BLaER1 treated with 17β-estradiol and CSF1 and Interleukin-3, amounts not matched to agents 10 nM and 100 nM (cell line): Measurements from ENCODE around the gene CATSPERE.

Experiments
- H3K27ac ChIP-seq, 11 experiments: shearing (Covaris generic); formaldehyde crosslinking; 2 replicates each; pipeline ENCODE4 v1.8.1; 2022
- H3K27me3 ChIP-seq, 11 experiments: shearing (Covaris generic); formaldehyde crosslinking; 2 replicates each; pipeline ENCODE4 v1.8.1; 2022
- H3K36me3 ChIP-seq, 11 experiments: shearing (Covaris generic); formaldehyde crosslinking; 2 replicates each; pipeline ENCODE4 v1.8.1; 2022
- H3K4me1 ChIP-seq, 10 experiments: shearing (Covaris generic); formaldehyde crosslinking; 2 replicates each; pipeline ENCODE4 v1.8.1; 2022
- H3K4me2 ChIP-seq, 11 experiments: shearing (Covaris generic); formaldehyde crosslinking; 2 replicates each; pipeline ENCODE4 v1.8.1; 2022
- H3K4me3 ChIP-seq, 10 experiments: shearing (Covaris generic); formaldehyde crosslinking; 2 replicates each; pipeline ENCODE4 v1.8.1; 2022
- H3K9ac ChIP-seq, 11 experiments: shearing (Covaris generic); formaldehyde crosslinking; 2 replicates each; pipeline ENCODE4 v1.8.1; 2022
- H3K9me3 ChIP-seq, 11 experiments: shearing (Covaris generic); formaldehyde crosslinking; replicated peaks in 1 of 11; 2 replicates each; pipeline ENCODE4 v1.8.1; 2022
- H4K20me1 ChIP-seq, 11 experiments: shearing (Covaris generic); formaldehyde crosslinking; 2 replicates each; pipeline ENCODE4 v1.8.1; 2022
- Cebpa-rat ChIP-seq, 11 experiments: shearing (Covaris generic); IDR thresholded peaks; 2 replicates each; pipeline ENCODE4 v1.8.1; 2022

Gene CATSPERE

DNA sequence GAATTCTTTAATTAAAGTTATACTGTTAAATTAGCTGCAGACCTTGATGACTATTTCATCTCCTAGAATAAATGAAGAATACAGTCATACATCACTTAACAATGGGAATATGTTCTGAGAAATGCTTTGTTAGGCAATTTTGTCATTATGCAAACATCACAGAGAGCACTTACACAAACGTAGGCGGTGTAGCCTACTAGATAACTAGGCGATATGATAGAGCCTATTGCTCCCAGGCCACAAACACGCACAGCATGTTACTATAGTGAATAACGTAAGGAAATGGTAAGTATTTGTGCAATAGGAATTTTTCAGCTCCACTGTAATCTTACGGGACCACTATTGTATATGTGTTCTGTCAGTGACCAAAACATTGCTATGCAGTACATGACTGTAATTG is 154.2 kb downstream of the CATSPERE start:
- no peaks in the 10 kb centered on the region for H4K20me1 ChIP-seq
- no peaks in the 10 kb centered on the region for H3K4me1 ChIP-seq
- no peaks in the 10 kb centered on the region for H3K36me3 ChIP-seq
- no peak for TF ChIP-seq Cebpa-rat (IDR thresholded peaks at IDR 0.05)
- H3K9ac ChIP-seq, result no peak overlapping the region
- no peak overlapping the region for H3K4me3 ChIP-seq
- H3K27ac ChIP-seq, result no peak overlapping the region
- H3K27me3 ChIP-seq, result no peaks in the 10 kb centered on the region
- no peak overlapping the region for H3K4me2 ChIP-seq
- H3K9me3 ChIP-seq, result no peaks in the 10 kb centered on the region

DNA sequence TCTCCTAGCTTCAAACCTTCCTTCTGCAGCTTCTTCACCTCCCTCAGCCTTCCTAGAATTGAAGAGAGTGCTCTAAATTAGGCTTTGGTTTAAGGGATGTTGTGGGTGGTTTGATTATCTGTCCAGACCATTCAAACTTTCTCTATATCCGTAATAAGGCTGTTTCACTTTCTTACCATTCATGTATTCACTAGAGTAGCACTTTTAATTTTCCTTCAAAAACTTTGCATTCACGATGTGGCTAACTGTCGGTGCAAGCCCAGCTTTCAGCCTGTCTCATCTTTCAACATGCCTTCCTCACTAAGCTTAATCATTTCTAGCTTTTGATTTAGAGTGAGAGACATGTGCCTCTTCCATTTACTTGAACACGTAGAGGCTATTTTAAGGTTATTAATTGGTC is 165.6 kb downstream of the CATSPERE start:
- no peak for TF ChIP-seq Cebpa-rat (IDR thresholded peaks at IDR 0.05)
- Histone ChIP-seq H3K4me2 (no peak overlapping the region), H3K36me3 (no peaks in the 10 kb centered on the region), H3K4me1 (no peaks in the 10 kb centered on the region), H3K27ac (no peak overlapping the region), H3K9me3 (peaks cover under 1 to 12% (median 4%) of the 10 kb centered on the region in 11 experiments; a peak in 16 of 22 replicates), H4K20me1 (no peaks in the 10 kb centered on the region), H3K9ac (no peak overlapping the region), H3K27me3 (no peaks in the 10 kb centered on the region), H3K4me3 (no peak overlapping the region)

DNA sequence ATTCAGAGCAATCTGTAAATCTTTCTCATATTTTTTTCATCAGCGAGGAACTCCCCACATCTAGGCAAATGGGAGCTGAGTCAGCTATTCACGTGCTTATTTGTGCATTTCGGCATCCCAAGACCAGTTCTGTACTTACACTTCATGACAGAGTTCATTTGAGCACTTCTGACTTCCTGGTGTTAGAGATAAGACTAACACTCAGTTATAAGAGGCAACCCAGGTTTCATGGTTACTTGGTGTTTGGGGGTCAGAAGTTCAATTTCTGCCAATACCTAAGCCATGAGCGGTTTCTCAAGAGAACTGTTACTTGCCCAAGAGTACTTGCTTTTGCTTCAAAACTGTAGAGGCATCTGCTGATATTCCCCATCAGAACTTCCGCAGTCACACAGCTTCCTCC is 167.7 kb downstream of the CATSPERE start:
- H3K4me1 ChIP-seq, result no peaks in the 10 kb centered on the region
- no peaks in the 10 kb centered on the region for H4K20me1 ChIP-seq
- no peak overlapping the region for H3K27ac ChIP-seq
- H3K27me3 ChIP-seq, result no peaks in the 10 kb centered on the region
- no peaks in the 10 kb centered on the region for H3K36me3 ChIP-seq
- peaks cover 7 to 24% (median 14%) of the 10 kb centered on the region in 11 experiments; a peak in 20 of 22 replicates for H3K9me3 ChIP-seq
- no peak overlapping the region for H3K4me3 ChIP-seq
- no peak overlapping the region for H3K4me2 ChIP-seq
- H3K9ac ChIP-seq, result no peak overlapping the region
- no peak for TF ChIP-seq Cebpa-rat (IDR thresholded peaks at IDR 0.05)

DNA sequence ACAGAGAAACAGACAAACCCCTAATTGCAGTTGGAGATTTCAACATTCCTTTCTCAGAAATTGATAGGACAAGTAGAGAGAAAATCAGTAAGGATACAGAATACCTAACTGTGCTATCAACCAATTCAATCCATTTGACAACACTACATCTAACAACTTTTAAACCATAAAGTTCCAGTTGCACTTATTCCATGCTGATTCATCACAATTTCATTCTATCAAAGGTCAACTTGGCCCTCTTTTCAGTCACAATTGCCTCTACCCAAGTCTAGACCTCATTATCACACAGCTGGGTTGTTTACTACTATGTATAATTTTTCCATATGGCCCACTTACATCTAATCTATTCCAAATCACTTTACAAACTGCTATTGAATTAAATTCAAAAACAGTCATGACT is 172.1 kb downstream of the CATSPERE start:
- peaks cover 7 to 24% (median 13%) of the 10 kb centered on the region in 11 experiments; a peak in 20 of 22 replicates for H3K9me3 ChIP-seq
- H3K27ac ChIP-seq, result no peak overlapping the region
- no peak overlapping the region for H3K9ac ChIP-seq
- no peaks in the 10 kb centered on the region for H3K36me3 ChIP-seq
- no peaks in the 10 kb centered on the region for H3K4me1 ChIP-seq
- H3K27me3 ChIP-seq, result no peaks in the 10 kb centered on the region
- no peak overlapping the region for H3K4me3 ChIP-seq
- no peaks in the 10 kb centered on the region for H4K20me1 ChIP-seq
- no peak overlapping the region for H3K4me2 ChIP-seq
- TF ChIP-seq Cebpa-rat (IDR thresholded peaks at IDR 0.05), result no peak

DNA sequence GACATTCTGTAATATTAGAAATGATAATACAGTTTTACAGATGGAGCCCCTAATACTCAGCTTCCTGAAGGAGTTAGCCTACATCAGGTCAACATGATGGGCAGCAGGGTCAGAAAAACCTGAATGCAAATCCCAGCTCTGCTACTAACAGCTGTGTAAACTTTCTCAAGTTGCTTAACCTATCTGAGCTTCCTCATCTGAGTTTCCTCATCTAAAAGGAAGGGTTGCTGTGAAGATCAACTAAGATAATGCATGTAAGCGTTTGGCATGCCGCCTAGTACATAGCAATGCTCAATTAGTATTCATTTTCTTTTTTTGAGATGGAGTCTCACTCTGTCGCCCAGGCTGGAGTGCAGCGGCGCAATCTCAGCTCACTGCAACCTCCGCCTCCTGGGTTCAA is 173.5 kb downstream of the CATSPERE start:
- Histone ChIP-seq H3K9me3 (peaks cover 7 to 24% (median 13%) of the 10 kb centered on the region in 11 experiments; a peak in 20 of 22 replicates), H3K4me2 (no peak overlapping the region), H3K9ac (no peak overlapping the region), H3K4me1 (no peaks in the 10 kb centered on the region), H3K36me3 (no peaks in the 10 kb centered on the region), H3K27me3 (no peaks in the 10 kb centered on the region), H3K27ac (no peak overlapping the region), H4K20me1 (no peaks in the 10 kb centered on the region), H3K4me3 (no peak overlapping the region)
- no peak for TF ChIP-seq Cebpa-rat (IDR thresholded peaks at IDR 0.05)

DNA sequence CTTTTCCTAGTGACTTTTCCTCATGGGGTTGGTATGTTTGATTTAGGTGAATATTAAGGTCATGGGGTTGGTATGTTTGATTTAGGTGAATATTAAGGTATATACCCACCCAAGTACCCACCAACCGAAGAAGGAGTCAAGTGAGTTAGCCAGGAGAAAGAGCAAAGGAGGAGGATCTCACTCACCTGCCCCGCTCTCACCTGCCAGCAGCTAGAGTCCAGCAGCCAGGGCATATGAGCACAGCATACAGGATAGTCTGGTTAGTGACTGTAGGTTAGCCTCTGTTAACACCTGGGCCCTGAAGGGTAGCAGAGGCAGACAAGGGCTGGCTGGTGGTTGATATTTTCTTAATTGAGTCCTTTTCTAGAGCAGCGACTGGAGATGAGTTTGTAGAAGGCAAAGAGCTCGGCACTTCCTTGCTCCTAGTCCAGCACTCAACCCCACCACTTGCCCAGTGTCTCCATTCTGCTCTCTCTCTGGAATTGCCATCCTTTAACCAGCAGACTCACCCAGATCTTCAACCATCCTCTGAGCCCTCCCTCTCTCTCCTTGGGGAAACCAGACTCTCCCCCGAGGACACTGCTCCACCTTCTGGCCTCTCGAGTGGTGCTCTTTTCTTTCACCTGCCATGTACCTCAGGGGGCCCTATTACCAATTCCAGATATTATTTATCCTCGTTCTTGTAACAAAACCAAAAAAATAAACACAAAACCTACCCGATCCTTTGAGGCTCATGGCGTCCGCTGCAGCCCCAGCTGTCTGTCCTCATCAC is 175.6 kb downstream of the CATSPERE start:
- no peaks in the 10 kb centered on the region for H3K27me3 ChIP-seq
- H3K4me3 ChIP-seq, result no peak overlapping the region
- TF ChIP-seq Cebpa-rat (IDR thresholded peaks at IDR 0.05), result no peak
- H3K4me2 ChIP-seq, result no peak overlapping the region
- peaks cover 6 to 20% (median 11%) of the 10 kb centered on the region in 11 experiments; a peak in 19 of 22 replicates for H3K9me3 ChIP-seq
- no peaks in the 10 kb centered on the region for H3K4me1 ChIP-seq
- H3K9ac ChIP-seq, result no peak overlapping the region
- no peaks in the 10 kb centered on the region for H4K20me1 ChIP-seq
- no peaks in the 10 kb centered on the region for H3K36me3 ChIP-seq
- no peak overlapping the region for H3K27ac ChIP-seq

DNA sequence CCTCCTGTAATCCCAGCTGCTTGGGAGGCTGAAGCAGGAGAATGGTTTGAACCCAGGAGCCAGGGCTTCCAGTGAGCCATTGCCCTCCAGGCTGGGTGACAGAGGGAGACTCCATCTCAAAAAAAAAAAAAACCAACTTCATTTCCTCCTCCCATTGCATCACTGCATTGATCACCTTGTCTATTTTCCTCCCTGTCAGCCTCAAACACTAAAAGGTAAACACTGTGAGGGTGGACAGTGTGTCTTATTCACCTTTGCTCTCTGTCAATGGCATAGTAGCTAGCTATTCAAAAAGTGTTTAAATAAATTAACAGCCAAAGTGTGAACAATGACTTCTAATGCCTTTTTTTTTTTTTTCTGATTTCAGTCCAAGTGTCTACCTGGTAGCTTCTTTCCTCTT is 178.5 kb downstream of the CATSPERE start:
- H3K27ac ChIP-seq, result no peak overlapping the region
- H3K4me2 ChIP-seq, result no peak overlapping the region
- no peak for TF ChIP-seq Cebpa-rat (IDR thresholded peaks at IDR 0.05)
- H3K9ac ChIP-seq, result no peak overlapping the region
- peaks cover 0 to 8% (median 0%) of the 10 kb centered on the region in 11 experiments; a peak in 3 of 22 replicates for H3K9me3 ChIP-seq
- H4K20me1 ChIP-seq, result no peaks in the 10 kb centered on the region
- no peaks in the 10 kb centered on the region for H3K4me1 ChIP-seq
- no peaks in the 10 kb centered on the region for H3K27me3 ChIP-seq
- H3K4me3 ChIP-seq, result no peak overlapping the region
- no peaks in the 10 kb centered on the region for H3K36me3 ChIP-seq

DNA sequence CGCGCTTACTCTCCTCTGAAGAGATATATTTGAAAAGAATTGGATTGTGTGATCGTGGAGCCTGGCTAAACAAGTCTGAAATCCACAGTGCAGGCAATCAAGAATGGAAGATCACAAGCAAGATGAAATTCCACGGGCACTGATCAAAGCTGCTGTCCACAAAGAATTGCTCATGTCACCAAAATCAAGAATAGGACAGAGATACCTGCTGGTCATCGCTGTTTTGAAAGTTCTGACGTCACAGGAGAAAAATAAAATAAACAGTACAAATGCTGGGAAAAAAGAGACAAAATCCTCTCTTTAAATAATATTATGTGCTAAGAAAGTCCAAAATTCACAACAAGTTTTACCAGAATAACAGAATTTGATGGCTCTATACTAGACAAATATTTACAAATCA is 179.8 kb downstream of the CATSPERE start:
- no peaks in the 10 kb centered on the region for H4K20me1 ChIP-seq
- no peaks in the 10 kb centered on the region for H3K4me1 ChIP-seq
- no peaks in the 10 kb centered on the region for H3K36me3 ChIP-seq
- H3K9ac ChIP-seq, result no peak overlapping the region
- H3K4me2 ChIP-seq, result no peak overlapping the region
- no peak overlapping the region for H3K4me3 ChIP-seq
- H3K9me3 ChIP-seq, result peaks cover 0 to 8% (median 0%) of the 10 kb centered on the region in 11 experiments; a peak in 3 of 22 replicates
- no peak for TF ChIP-seq Cebpa-rat (IDR thresholded peaks at IDR 0.05)
- H3K27me3 ChIP-seq, result no peaks in the 10 kb centered on the region
- no peak overlapping the region for H3K27ac ChIP-seq

DNA sequence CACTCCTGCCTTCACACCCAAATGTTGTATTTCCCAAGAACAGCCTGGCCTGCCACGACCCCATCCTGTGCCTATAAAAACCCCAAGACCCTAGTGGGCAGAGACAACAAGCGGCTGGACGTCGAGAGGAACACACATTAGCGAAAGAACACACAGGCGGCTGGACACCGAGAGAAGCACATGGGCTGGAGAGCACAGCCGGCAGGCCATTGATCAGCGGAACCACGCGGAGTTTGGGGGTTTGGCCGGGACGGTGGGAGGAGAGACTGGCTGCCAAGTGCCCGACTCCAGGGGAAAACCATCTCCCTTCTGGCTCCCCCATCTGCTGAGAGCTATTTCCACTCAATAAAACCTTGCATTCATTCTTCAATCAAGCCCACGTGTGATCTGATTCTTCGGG is 181.5 kb downstream of the CATSPERE start:
- H3K27ac ChIP-seq, result no peak overlapping the region
- no peak overlapping the region for H3K4me3 ChIP-seq
- no peak overlapping the region for H3K9ac ChIP-seq
- no peak overlapping the region for H3K4me2 ChIP-seq
- peaks cover 0 to 8% (median 0%) of the 10 kb centered on the region in 11 experiments; a peak in 3 of 22 replicates for H3K9me3 ChIP-seq
- no peaks in the 10 kb centered on the region for H4K20me1 ChIP-seq
- H3K27me3 ChIP-seq, result no peaks in the 10 kb centered on the region
- H3K36me3 ChIP-seq, result no peaks in the 10 kb centered on the region
- H3K4me1 ChIP-seq, result no peaks in the 10 kb centered on the region
- no peak for TF ChIP-seq Cebpa-rat (IDR thresholded peaks at IDR 0.05)

DNA sequence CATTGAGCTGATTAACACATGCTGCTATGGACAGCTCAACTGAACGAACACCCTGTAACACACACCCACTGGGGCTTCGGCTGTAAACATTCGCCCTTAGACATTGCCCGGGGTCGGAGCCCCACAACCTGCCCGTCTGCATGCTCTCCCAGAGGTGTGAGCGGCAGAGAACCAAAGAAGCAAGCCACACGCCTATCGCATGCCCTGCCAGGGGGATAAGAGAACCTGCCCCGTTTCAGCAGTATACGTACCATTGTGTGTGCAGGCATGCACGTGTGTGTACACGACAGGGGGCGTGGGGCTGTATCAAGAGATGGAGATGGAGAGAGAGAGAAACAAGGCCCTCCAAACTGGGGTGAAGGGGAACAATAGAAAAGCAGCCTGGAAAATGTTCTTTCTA is 181.9 kb downstream of the CATSPERE start:
- no peaks in the 10 kb centered on the region for H3K27me3 ChIP-seq
- TF ChIP-seq Cebpa-rat (IDR thresholded peaks at IDR 0.05), result no peak

More for the DNA sequence above, 181.9 kb downstream of the CATSPERE start:
- no peak overlapping the region for H3K4me3 ChIP-seq
- no peak overlapping the region for H3K4me2 ChIP-seq
- H3K4me1 ChIP-seq, result no peaks in the 10 kb centered on the region
- H3K27ac ChIP-seq, result no peak overlapping the region
- H3K9ac ChIP-seq, result no peak overlapping the region
- H4K20me1 ChIP-seq, result no peaks in the 10 kb centered on the region
- H3K9me3 ChIP-seq, result peaks cover 0 to 8% (median 0%) of the 10 kb centered on the region in 11 experiments; a peak in 3 of 22 replicates
- H3K36me3 ChIP-seq, result no peaks in the 10 kb centered on the region
